Endothelial cell (in vitro differentiated cells): ENCODE measurements around the gene CHAF1B. TPM values are rescaled to one million over a fixed set of nuclear protein-coding genes. Genes with fewer than 3 reads are reported as not detected.

Experiments
- DNase-seq: peaks from one replicate; pipeline ENCODE4 v3.0.0; 2021; ENCODE audit warnings: low spot score
- H3K27ac Mint-ChIP-seq: one replicate; pipeline ENCODE4 v1.8.0; 2021; ENCODE audit warnings: mixed read lengths, inconsistent platforms; ENCODE audit not compliant: unreplicated experiment
- H3K27me3 Mint-ChIP-seq: one replicate; pipeline ENCODE4 v1.8.0; 2021; ENCODE audit warnings: mild to moderate bottlenecking, moderate library complexity, mixed read lengths, inconsistent platforms; ENCODE audit not compliant: unreplicated experiment
- H3K36me3 Mint-ChIP-seq: one replicate; pipeline ENCODE4 v1.8.0; 2021; ENCODE audit warnings: mild to moderate bottlenecking, low read depth, mixed read lengths, inconsistent platforms; ENCODE audit not compliant: unreplicated experiment
- H3K4me1 Mint-ChIP-seq: one replicate; pipeline ENCODE4 v1.8.0; 2021; ENCODE audit warnings: mild to moderate bottlenecking, mixed read lengths, inconsistent platforms; ENCODE audit not compliant: unreplicated experiment
- H3K4me3 Mint-ChIP-seq: one replicate; pipeline ENCODE4 v1.8.0; 2021; ENCODE audit warnings: mild to moderate bottlenecking, mixed read lengths, inconsistent platforms; ENCODE audit not compliant: unreplicated experiment
- H3K9me3 Mint-ChIP-seq: one replicate; pipeline ENCODE4 v1.8.0; 2021; ENCODE audit warnings: mixed read lengths, inconsistent platforms; ENCODE audit not compliant: unreplicated experiment
- total RNA-seq: library from RNA; stranded (reverse); fragmentation: NEBNext Ultra II Directional; extraction: Animal tissue kit (Norgen Biotek cat#: 25700); gene quantifications from one replicate; pipeline ENCODE4 v1.2.1, GENCODE V29; 2021; ENCODE audit not compliant: unreplicated experiment
- TF ChIP-seq, protein P1 (sequence below): fragments of 200-600 bp; sonication (generic); IDR thresholded peaks from one replicate; pipeline ENCODE4 v1.5.0; 2021; ENCODE audit warnings: antibody characterized with exemption; ENCODE audit not compliant: unreplicated experiment

CHAF1B gene
- total RNA-seq, 1 donor from 2014 or later, result 6.2 TPM

DNA sequence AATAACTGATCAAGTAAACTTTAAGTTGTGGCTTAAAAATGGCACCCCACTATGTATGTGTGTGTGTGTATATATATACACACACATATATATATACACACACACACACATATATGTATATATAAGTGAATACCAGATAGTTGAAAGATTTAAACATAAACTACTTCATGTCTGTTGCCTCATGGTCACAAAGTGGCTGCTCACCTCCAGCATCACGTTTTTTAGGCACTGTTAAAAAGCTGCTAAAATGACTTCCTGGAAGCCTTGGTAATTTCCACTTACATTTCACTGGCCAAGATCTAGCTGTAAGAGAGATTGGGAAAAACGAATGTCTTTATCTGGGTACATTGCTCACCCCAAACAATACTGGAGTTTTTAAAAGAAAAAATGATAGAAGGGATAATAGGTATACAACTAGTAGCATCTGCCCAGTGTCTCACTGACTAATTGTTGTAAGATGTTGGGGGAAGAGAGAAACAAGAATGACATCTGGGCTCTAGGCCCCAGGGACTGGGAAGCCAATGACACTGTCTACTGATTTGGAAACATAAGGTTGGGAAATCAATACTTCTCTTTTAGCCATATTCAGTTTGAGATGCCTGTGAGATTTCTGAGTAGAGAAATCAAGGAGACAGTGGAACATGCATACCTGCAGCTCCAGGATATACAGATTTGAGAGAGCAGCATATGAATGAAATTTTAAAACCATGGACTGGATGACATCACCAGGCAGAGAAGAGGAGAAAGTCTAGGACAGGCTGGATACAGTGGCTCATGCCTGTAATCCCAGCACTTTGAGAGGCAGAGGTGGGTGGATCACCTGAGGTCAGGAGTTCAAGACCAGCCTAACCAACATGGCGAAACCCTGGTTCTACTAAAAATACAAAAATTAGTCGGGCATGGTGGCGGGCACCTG, 51.9 kb downstream of the CHAF1B start:
- Mint-ChIP-seq H3K27ac (no peak overlapping the region), H3K4me3 (no peak overlapping the region), H3K4me1 (peaks cover 9% of the 10 kb centered on the region), H3K27me3 (peaks cover 6% of the 10 kb centered on the region), H3K9me3 (no peaks in the 10 kb centered on the region), H3K36me3 (no peaks in the 10 kb centered on the region)
- TF ChIP-seq, protein P1, sequence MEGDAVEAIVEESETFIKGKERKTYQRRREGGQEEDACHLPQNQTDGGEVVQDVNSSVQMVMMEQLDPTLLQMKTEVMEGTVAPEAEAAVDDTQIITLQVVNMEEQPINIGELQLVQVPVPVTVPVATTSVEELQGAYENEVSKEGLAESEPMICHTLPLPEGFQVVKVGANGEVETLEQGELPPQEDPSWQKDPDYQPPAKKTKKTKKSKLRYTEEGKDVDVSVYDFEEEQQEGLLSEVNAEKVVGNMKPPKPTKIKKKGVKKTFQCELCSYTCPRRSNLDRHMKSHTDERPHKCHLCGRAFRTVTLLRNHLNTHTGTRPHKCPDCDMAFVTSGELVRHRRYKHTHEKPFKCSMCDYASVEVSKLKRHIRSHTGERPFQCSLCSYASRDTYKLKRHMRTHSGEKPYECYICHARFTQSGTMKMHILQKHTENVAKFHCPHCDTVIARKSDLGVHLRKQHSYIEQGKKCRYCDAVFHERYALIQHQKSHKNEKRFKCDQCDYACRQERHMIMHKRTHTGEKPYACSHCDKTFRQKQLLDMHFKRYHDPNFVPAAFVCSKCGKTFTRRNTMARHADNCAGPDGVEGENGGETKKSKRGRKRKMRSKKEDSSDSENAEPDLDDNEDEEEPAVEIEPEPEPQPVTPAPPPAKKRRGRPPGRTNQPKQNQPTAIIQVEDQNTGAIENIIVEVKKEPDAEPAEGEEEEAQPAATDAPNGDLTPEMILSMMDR, result no peak
- DNase-seq, result no peak

DNA sequence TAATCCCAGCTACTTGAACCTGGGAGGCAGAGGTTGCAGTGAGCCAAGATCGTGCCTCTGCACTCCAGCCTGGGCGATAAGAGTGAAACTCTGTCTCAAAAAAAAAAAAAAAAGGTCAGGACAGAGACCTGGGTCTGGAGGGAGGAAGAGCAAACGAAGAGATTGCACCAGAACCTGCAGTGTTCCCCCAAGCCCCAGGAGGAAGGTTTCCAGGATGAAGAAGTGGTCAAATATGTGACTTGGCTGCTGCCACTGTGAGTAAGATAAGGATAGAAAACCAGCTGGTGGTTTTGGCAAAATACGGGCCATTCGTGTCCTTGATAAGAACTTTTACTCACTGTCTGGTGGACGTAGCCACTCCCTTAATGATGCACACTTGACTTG, 52.5 kb downstream of the CHAF1B start:
- TF ChIP-seq, protein P1, result no peak
- Mint-ChIP-seq H3K36me3 (no peaks in the 10 kb centered on the region), H3K27ac (no peak overlapping the region), H3K9me3 (no peaks in the 10 kb centered on the region), H3K4me3 (no peak overlapping the region), H3K27me3 (peaks cover 4% of the 10 kb centered on the region), H3K4me1 (peaks cover 6% of the 10 kb centered on the region)
- DNase-seq, result no peak

DNA sequence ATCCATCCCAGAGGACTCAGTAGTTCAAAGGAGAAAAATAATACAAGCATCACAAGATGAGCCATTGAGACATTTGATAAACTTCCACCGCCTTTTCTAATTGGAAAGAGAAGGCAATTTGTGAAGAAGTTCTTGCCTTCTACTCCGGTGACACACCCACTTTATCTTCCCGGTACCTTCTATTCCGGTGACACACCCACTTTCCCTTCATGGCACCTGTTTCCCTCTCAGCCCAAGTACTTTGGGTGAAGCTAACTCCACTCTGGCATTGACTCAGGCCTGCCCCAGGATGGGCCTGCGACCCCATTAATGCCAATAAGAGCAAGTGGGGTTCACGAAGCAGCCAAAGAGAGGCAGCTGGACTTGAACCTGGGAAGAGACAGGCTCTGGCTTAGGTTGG, 56.5 kb downstream of the CHAF1B start:
- H3K36me3 Mint-ChIP-seq, result peaks cover 5% of the 10 kb centered on the region
- TF ChIP-seq, protein P1, result no peak
- H3K27ac Mint-ChIP-seq, result no peak overlapping the region
- no peak for DNase-seq
- H3K9me3 Mint-ChIP-seq, result no peaks in the 10 kb centered on the region
- peaks cover 2% of the 10 kb centered on the region for H3K27me3 Mint-ChIP-seq
- H3K4me1 Mint-ChIP-seq, result peaks cover 5% of the 10 kb centered on the region
- H3K4me3 Mint-ChIP-seq, result no peak overlapping the region

DNA sequence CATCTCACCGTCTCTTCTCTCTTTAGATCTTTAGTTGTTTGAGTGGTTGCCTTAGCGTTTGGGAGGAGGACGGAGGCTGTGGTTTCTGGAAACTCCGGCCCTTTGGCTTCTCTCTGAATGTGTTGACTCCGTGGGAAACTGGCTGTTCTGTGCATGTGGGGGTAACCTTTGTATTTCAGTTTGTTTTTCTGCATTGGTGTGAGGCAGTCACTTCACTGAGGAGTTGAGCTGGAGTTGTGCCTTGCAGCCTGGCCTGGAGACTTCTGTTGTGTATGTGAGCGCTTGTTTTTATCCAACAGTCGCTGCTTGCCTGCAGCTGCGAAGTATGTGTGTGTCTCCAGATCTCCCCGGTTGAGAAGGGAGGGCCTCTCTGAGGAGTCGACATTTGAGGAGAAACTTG, 61.1 kb downstream of the CHAF1B start:
- no peak for DNase-seq
- Mint-ChIP-seq H3K27me3 (peaks cover 2% of the 10 kb centered on the region), H3K36me3 (peaks cover 9% of the 10 kb centered on the region), H3K4me1 (peaks cover 5% of the 10 kb centered on the region), H3K9me3 (no peaks in the 10 kb centered on the region), H3K27ac (no peak overlapping the region), H3K4me3 (no peak overlapping the region)
- TF ChIP-seq, protein P1, result no peak

DNA sequence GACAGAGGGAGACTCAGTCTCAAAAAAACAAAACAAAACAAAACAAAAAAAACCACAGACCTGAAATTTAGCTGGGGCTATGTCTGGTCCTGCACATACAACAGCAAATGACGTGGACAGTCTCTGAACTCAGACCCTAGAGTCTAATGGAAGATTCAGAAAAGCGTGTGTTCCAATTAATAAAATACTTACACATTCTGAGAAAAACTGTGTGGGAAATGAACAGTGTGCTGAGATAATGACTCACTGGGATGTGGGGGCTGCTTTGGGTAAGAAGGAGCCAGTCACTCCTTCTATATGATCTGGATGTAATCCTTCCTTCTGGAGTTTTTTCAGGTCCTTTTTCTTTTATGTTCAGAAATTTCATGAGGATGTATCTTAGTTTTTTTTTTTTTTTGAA, 65.3 kb downstream of the CHAF1B start:
- no peak for DNase-seq
- Mint-ChIP-seq H3K4me1 (peaks cover 19% of the 10 kb centered on the region), H3K27ac (no peak overlapping the region), H3K27me3 (peaks cover 2% of the 10 kb centered on the region), H3K36me3 (peaks cover 13% of the 10 kb centered on the region), H3K4me3 (no peak overlapping the region), H3K9me3 (no peaks in the 10 kb centered on the region)
- TF ChIP-seq, protein P1, result no peak
